GM18867 (cell line): ENCODE data around the gene SHC4.
"Not testable (repeated sequence)": the region's sequence is repeated elsewhere in the genome, so short reads cannot be mapped to it uniquely, and the experiment has no call there.

Experiments used
- ATAC-seq: cut with Tn5 transposase; IDR thresholded peaks from one replicate; pipeline ENCODE4 v1.9.1; 2021; ENCODE audit warnings: mild to moderate bottlenecking, moderate library complexity; ENCODE audit not compliant: unreplicated experiment

SHC4 gene

DNA sequence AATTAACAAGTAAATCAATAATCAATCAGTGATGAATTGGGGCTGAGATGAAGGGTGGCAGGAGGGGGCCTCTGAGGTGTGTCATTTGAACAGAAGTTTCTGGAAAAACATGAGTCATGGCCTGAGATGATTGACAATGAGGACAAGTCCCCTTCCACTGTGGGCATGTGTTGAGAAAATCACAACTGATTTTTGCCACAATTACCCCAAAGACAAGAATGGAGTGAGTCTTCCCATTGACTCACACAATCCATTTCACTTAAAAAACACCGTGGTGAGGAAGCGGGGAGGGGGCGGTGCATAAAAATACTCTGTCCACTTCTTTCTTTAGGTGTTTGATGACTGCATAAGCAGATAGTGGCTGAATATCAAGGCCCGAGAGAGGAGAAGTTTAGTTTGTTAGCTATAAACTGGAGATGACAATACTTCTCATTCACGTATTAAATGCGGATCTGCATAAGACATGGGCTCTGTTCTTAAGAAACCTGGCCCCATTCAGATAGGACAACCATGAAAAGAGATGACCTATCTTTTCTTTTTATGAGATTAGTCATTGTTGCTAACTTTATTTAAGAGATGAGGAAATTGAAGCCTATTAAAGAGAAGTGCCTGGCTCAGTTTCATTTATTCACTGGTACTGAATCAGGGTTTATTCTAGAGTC lies 34.7 kb downstream of the SHC4 start:
- ATAC-seq = no peak

DNA sequence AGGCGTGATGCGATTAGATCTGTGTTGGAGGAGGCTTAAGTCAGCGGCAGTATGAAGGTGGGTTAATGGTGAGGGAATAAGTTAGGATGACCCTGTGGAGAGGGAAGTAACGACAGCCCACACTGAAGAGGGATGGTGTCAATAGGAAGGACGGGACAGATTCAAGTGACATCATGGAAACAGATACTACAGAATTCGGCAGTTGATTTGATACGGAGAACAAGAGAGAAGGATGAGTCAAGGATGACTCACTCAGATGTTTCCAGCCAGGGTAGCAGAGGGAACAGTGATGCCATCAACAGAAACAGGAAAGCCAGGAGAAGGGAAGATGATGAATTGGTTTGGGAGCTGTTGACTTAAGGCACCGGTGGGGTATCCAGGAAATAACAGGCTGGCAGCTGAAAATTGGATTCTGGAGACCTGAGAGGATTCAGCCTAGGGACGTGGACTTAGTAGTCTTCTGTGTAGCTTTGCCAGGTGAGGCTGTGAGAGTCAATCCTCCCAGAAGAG lies 38.0 kb downstream of the SHC4 start:
- no peak for ATAC-seq

DNA sequence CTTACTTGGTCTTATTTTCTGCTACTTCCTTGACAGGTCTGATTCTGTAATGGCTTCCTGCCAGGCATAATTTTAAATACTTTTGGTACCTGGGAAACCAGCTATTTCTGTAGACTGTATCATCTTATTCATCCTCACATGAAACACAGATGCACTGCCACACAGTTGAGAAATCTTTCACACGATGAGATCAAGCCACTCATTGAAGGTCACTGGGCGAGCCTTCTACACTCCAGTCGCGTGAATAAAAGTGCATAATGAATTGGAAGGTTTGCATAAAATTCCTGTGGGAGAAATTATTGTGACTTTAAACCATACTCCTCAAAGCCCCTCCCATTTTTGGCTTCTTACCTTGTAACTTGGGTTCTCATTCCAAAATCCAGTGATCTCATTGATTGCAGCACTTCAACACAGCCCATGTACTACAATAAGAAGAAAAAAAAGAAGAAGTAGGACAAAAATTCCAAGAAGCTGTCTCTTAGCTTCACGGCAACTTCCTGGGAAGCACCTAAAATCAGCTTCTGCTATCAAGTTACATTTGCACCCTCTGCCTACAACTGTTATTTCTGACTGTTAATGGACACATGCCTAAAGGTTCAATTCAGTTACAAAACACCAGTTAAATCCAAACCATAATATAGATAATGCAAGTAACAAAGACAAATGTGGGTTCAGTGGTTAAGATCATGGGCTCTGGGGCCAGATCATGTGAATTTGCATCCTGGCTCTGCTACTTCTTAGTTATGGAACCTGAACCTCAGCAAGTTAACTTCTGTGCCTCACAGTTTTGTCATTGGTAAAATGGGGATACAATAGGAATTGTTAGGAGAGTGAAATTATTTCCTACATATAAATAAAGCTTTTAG lies 39.0 kb downstream of the SHC4 start:
- no peak for ATAC-seq

DNA sequence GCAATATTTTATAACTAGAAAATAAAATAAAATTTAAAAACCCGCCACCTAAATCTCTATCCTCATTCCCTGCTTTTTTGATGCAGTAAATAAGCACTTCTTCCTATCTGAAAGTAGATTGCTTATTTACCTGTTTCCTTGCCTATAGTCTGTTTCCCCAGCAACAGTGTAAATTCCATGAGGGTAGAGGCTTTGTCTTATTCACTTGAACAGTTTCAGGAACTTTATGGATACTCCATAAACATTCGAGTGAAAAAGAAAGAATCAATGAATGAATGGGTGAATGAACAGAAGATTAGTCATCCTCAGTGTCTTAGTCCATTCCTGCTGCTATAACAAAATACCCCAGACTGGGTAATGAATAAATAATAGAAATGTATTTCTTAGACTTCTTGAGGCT lies 41.7 kb downstream of the SHC4 start:
- ATAC-seq = no peak

DNA sequence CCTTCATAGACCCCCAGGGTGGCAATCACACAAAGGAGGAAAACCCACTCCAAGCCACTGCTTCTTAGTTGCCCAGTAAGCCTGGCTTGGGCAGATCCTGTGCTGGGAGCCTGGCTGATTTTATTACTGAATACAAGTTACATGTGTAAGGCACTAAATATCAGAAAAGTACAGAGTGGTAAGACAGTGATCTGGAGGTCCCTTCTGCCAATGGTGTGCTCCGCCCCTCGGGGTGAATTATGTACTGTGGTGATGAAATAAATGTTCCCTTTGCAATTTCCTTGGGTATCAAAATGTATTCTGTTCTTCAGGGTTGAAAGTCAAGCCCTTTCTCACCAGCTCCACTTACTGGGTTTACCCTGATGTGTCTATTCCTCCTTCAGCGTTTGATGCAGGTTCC lies 47.0 kb downstream of the SHC4 start:
- ATAC-seq = no peak

DNA sequence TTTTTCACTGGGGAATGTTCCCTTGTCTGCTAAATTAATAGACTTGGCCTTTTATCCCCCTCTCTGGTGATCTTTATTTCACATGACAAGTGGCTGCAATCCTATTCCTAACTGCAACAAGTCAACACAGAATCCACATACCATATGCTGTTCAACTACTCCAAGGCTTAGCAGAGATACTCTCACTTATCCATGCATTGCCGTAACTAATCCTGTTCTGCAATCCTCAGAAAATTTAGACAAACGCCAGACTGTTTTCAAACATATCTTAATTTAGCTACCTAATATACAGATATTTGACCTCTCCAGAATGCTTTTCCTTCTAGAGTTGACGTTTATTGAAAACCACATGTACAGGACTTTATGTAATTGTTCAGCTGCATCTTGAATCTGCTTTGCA lies 47.9 kb downstream of the SHC4 start:
- ATAC-seq = no peak

DNA sequence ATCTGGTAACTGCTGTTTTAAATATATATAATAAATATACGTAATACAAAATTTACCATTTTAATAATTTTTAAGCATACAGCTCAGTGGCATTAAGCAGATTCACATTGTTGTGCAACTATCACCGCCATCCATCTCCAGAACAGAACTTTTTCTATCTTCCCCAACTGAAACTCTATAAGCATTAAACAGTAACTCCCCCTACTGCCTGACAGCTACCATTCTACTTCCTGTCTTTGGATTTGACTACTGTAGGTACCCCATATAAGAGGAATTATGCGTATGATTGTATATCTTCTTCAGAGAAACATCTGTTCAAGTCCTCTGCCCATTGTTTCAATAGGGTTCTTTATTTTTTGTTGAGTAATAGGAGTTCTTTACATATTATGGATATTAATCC lies 49.0 kb downstream of the SHC4 start:
- no peak for ATAC-seq

DNA sequence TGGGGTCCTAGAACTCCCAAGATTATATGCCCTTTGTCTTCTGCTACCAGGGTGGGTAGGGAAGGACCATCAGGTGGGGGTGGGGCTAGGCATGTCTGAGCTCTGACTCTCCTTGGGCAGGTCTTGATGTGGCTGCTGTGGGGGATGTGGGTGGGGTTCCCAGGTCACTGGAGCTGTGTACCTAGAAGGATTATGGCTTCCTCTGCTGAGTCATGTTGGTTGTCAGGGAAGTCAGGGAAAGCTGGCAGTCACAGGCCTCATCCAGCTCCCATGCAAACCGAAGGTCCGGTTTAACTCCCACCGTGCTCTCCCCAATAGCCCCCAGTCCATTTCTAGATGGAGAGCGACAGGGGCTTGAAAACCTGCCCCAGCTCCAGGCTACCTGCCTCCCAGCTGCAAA lies 50.6 kb downstream of the SHC4 start:
- no peak for ATAC-seq

DNA sequence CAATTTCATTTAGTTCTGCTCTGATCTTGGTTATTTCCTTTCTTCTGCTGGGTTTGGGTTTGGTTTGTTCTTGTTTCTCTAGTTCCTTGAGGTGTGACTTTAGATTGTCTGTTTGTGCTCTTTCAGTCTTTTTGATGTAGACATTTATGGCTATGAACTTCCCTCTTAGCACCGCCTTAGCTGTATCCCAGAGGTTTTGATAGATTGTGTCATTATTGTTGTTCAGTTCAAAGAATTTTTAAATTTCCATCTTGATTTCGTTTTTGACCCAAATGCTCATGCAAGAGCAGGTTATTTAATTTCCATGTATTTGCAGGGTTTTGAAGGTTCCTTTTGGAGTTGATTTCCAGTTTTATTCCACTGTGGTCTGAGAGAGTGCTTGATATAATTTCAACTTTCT lies 53.2 kb downstream of the SHC4 start:
- ATAC-seq = not testable (repeated sequence)

DNA sequence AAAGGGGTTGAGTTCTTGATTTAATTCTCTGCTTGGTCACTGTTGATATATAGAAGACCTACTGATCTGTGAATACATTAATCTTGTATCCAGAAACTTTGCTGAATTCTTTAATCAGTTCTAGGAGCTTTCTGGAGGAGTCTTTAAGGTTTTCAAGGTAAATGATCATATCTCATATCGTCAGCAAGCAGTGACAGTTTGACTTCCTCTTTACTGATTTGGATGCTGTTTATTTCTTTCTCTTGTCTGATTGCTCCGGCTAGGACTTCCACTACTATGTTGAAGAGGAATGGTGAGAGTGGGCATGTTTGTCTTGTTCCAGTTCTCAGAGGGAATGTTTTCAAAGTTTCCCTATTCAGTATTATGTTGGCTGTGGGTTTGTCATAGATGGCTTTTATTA lies 54.4 kb downstream of the SHC4 start:
- ATAC-seq = not testable (repeated sequence)

DNA sequence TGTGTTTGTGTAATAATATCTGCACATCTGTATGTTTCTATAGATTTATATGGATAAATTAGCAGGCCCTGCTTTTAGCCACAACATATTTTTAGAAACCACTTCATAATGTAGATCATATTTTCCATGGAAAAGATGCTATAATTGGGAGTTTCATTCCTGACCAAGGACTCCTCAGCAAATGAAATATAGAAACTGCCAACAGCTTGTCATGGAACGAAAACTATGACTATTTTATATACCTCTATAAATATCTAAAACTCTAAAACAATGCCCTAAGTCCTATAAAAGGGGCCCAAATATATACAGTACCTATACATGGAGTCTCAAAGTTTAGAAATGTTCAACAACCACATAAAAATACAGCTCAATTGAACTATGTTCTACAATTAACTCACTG lies 57.9 kb downstream of the SHC4 start:
- no peak for ATAC-seq

DNA sequence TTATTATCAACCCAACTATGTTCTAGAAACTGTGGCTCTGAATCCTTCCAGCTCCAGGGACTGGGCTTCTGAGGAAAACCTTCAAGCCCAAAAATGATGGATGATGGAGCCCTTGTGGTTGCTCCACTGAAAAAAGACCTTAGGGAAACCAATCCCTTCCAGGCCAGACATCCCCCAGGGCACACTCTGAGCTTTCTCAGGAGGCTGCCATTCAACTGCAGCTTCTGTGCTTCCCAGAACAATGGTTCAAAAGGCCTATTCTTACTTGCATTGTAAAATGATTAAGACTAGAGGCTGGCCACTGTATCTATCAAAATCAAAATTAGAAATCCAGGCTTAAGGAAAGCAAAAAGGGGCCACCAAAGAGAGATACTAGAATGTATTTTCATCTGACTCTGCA lies 58.5 kb downstream of the SHC4 start:
- ATAC-seq = no peak

DNA sequence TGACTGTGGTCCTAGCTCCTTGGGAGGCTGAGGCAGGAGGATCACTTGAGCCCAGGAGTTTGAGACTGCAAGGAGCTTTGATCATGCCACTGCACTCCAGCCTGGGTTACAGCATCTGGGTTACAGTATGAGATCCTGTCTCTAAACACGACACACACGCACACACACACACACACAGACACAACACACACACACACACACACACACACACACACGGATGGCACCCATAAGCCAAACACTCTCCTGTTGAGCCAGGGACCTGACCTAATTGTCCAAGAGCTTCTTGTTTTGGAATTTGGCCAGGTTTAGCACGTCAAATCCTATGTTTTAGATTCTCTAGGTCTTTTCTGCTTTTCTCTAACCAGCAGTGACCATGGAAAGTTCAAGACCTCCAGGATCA lies 59.0 kb downstream of the SHC4 start:
- no peak for ATAC-seq

DNA sequence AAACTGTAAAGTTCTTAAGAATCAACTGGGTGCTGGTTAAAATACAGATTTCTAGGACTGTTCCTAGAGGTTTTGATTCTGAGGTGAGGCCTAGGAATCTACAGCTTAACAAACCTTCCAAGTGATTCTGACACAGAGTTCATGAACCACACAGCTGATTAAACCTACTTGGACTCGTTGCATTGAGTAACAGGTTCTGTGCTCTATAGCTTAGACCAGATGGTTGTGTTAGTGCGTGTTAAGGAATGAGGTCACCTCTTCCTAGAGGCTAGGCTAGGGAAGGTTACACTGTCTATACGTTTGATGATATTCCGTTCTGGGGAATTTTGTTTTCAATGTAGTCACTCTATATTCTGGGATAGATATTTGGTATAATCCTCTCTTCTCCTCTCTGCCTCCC lies 63.9 kb downstream of the SHC4 start:
- ATAC-seq = no peak

DNA sequence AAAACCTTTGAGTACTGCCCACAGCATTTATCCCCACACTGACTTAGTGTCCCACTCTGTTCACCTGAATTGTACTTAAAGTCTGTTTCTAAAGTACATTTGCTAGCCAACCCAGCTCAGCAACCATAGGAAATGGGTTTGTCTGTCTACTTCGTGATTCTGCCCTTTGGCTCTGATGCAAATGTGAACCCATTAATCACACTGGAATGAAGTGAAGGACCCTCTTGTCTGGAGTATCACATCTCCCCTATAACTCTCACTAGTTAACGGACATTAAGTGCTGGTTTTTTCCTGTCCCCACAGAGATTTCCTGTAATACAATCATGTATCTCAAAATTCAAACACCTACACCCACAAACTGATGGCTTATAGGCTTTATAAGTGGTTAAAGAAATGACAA lies 65.3 kb downstream of the SHC4 start:
- ATAC-seq = no peak

DNA sequence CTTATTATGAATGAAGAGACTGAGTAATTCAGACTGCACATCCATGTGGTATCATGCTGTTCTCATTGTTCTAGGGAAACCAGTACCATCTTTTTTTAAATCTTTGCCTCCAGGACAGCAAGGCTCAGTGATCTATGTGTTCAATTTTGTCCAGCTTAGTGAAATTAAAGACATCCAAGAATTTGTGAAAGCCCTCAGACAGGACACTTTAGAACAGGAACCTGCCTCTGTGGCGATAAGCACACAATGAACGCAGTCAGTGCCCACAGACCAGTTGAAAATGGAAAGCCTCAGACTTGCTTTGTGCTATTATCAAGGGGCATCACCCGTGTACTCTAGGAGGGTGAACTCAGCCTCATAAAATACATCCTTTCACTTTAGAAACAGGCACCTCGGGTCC lies 65.7 kb downstream of the SHC4 start:
- no peak for ATAC-seq

DNA sequence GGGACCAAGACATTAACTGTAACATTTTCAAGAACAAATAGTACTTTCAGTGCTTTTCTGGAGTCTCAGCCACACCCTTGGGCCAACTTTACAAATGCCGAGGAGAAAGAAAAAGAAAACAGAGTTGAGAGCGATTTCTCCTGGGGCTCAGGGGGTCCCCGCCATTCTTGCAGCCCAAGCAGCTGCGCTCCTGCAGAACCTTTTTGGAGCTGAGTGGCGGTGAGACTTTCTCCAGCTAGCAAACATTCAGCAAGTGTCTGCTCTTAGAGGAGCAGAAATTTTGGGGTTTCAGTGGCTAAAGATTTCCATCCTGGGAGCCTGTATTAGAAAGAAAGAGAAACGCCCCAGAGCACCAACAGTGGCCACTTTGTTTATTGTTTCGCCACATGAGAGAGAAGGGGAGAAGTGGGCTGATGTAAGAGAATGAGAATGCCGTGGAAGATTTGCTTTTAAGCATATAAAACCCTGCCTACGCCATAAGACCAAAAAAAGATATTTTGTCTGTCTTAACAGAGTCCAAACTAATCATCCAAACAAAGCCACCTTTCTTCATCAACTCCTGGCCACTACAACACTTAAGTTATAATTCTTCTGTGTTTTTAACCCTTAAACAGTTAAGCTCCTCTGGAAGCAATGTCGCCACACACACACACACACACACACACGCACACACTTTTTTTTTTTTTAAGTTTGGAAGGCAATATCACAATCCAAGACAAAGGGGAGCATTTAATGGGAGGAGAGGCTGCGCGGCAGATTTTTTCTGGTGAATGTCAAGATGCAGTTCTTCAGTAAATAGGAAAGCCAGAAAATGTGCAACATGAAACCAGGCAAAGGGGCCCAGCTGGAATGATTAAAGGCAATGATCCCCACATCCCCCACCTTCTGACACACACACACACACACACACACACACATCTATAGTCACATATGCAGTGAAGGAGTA lies 66.6 kb downstream of the SHC4 start:
- no peak for ATAC-seq

DNA sequence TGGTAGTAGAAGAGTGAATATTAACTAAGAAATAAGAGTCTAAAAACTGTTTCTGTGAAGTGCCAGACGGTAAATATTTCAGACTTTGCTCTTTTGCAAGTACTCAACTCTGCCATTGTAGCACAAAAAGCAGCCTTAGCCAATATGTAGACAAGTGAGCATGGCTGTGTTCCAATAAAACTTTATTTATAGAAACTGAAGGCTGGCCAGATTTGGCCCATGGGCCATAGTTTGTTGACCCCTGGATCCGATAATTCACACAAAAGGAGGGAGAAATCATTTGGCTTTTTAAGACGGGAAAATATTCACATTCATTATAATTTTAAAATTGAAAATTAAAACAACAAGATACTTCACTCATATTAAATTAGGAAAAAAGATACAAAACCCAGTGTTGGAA lies 70.4 kb downstream of the SHC4 start:
- no peak for ATAC-seq

DNA sequence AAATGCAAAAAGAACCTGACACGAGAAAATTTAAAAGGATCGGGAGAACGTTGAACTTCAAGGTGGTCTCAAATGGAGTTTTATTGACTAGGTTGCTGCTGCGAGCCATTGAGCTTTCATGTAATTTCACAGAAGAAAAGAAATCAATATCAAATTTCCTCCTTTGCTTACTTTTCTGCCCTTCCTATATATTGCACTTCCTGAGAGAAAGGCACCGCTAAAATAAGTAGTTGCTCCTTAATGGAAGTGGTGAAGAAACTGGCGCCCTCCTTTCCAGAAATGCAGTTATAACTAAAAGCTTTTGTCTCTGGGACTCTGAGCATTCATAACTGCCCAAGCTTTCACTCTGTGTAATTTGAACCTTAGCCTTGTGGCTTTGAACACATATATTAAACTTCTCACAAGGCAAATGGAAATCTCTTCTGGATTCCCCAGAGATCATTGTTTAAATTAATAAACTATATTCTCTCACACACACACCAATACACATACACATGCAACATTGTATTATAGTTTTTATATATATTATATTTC lies 72.4 kb downstream of the SHC4 start:
- ATAC-seq = no peak

DNA sequence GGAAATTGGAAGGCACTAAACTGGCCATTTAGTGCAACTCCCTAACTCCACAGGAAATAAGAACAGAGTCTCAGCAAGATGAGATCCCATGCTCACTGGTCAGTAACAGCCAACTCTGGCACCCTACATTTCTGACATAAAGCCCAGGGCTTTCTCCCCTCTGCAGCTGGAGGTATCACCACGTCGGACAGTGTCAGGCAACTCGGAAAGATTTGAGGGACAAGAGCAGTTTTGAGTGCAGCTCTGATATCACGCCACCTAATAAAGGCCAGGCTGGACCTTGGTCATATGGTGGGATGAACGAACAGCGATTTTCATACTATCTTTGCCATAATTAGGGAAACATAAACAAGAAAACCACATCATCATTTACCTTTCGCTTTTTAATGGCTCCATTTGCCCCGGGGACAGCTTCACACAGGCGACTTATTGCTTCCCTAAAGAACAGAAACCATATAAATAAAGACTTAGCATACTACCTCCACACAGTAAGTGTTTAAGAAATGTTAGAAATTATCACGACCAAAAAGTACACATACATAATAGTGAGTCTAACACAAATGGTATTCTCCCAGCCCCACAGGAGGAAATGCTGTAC lies 73.2 kb downstream of the SHC4 start:
- no peak for ATAC-seq

DNA sequence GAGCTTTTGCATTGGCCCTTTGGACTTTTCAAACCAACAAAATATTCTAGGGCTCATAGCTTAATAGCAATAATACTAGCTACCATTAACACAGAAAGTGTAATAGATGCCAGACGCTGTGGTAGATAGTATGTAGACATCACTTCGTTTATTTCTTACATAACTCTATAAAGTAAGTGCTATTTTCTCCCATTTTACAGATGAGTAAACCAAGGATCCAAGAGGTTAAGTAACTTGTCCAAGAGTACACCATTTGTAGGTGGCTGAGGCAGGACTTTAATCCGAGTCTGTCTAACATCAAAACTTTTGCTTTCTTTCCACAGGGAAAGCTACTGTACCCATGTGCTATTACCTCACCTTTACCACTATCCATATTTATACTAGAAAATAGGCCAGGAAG lies 73.8 kb downstream of the SHC4 start:
- ATAC-seq = no peak
